ENCODE measurements around the gene ACTG1.
A peak's percentile ranks its signal among the peaks of the same experiment; 100 is the strongest.
"Not testable (repeated sequence)": the region's sequence is repeated elsewhere in the genome, so short reads cannot be mapped to it uniquely, and the experiment has no call there.

Gene ACTG1

GRCh38 chr17:81534157-81535006 lies 21.8 kb upstream of the ACTG1 start:
- no peak for DNase-seq
- in situ Hi-C loops (cut with MboI; ENCODE audit: low pct_unique_long_range_greater_than_20kb, low sequenced_read_pairs), result no loop called here

GRCh38 chr17:81533339-81534141 lies 20.9 kb upstream of the ACTG1 start:
- no peak for DNase-seq

DNA sequence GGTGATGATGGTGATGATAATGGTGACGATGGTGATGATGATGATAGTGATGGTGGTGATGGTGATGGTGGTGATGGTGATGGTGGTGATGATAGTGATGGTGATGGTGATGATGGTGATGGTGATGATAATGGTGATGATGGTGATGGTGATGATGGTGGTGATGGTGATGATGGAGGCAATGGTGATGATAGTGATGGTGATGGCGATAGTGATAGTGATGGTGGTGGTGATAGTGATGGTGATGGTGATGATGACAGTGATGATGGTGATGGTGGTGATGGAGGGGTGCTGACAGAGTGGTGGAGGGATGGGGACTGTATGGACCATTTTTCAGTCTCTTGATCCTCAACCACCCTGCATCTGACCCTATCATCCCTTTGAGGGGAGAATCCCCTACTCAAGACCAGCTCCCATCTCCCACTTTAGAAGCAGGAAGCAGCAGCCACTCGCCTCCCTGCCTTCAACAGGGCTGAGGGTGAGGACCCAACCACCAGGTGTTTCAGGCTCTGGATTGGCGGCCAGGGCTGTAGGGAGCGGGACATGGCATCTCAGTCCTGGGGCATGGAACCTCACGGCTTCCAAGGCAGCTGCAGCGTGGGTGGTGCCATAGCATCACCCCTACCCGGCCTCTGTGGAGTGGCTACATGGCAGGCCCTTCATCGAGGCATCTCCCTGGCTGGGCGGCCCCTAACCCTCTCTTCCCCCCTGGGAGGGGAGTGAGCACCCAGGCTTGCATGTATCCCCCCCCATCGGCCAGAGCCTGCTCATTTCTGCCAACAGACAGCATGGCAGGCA lies 20.1 kb upstream of the ACTG1 start:
- no peak for DNase-seq
- in situ Hi-C loops (cut with MboI; ENCODE audit: low pct_unique_long_range_greater_than_20kb, low sequenced_read_pairs), result no loop called here

More at GRCh38 chr17:81533339-81534141, 20.9 kb upstream of the ACTG1 start:
- in situ Hi-C loops (cut with MboI; ENCODE audit: low pct_unique_long_range_greater_than_20kb, low sequenced_read_pairs), result no loop called here

DNA sequence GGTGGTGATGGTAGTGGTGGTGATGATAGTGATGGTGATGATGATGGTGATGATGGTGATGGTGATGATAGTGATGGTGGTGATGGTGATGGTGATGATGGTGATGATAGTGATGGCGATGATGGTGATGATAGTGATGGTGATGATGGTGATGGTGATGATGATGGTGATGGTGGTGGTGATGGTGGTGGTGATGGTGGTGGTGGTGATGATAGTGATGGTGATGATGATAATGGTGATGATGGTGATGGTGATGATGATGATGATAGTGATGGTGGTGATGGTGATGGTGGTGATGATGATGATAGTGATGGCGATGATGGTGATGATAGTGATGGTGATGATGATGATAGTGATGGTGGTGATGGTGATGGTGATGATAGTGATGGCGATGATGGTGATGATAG lies 19.4 kb upstream of the ACTG1 start:
- DNase-seq; in situ Hi-C loops (cut with MboI; ENCODE audit: low pct_unique_long_range_greater_than_20kb, low sequenced_read_pairs): not testable (repeated sequence)

DNA sequence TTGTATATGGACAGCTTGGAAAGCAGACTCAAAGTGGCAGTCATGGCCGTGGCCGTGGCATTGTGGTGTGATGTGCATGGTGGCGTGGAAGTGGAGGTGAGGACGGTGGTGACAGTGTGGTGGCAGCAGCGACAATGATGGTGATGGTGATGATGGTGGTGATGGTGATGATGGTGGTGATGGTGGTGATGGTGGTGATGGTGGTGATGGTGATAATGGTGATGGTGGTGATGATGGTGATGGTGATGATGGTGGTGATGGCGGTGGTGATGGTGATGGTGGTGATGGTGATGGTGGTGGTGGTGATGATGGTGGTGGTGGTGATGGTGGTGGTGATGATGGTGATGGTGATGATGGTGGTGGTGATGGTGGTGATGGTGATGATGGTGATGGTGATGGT lies 18.4 kb upstream of the ACTG1 start:
- DNase-seq; in situ Hi-C loops (cut with MboI; ENCODE audit: low pct_unique_long_range_greater_than_20kb, low sequenced_read_pairs): not testable (repeated sequence)

DNA sequence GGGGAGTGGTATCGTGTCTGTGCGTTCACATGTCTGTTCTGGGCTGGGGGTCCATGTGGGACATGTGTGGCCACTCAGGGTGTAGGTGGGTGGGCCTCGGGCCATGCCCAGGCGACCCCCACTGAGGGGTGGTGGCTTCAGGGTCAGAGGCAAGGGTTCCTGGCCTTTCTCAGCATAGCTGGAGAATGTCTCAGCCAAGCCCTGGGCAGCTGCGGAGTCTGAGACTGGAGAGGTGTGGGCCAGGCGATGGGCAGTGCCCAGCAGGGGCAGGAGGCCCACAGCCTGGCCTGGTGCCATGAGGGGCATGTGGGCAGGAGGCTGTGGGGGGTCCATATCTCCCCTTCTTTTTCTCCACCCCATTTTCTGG lies 16.8 kb upstream of the ACTG1 start:
- in situ Hi-C loops (cut with MboI; ENCODE audit: low pct_unique_long_range_greater_than_20kb, low sequenced_read_pairs), result no loop called here
- DNase-seq, result no peak

GRCh38 chr17:81528651-81529436 lies 16.2 kb upstream of the ACTG1 start:
- in situ Hi-C loops (cut with MboI; ENCODE audit: low pct_unique_long_range_greater_than_20kb, low sequenced_read_pairs), result no loop called here

GRCh38 chr17:81528384-81528650 lies 15.7 kb upstream of the ACTG1 start:
- no peak for DNase-seq
- in situ Hi-C loops (cut with MboI; ENCODE audit: low pct_unique_long_range_greater_than_20kb, low sequenced_read_pairs), result no loop called here

More at GRCh38 chr17:81528651-81529436, 16.2 kb upstream of the ACTG1 start:
- no peak for DNase-seq

GRCh38 chr17:81527591-81528383 lies 15.2 kb upstream of the ACTG1 start, which contains the start of gene FSCN2:
FSCN2 (plus strand) TSS chr17:81528377; CDS start chr17:81528532, 155 bp downstream.
- no peak for DNase-seq
- in situ Hi-C loops (cut with MboI; ENCODE audit: low pct_unique_long_range_greater_than_20kb, low sequenced_read_pairs), result no loop called here

- in situ Hi-C loops (cut with MboI; ENCODE audit: low pct_unique_long_range_greater_than_20kb, low sequenced_read_pairs), result no loop called here
- DNase-seq, result no peak
Measured at GRCh38 chr17:81526662-81527571, 14.3 kb upstream of the ACTG1 start.

GRCh38 chr17:81524865-81525159 lies 12.2 kb upstream of the ACTG1 start:
- in situ Hi-C loops (cut with MboI; ENCODE audit: low pct_unique_long_range_greater_than_20kb, low sequenced_read_pairs), result no loop called here
- no peak for DNase-seq

DNA sequence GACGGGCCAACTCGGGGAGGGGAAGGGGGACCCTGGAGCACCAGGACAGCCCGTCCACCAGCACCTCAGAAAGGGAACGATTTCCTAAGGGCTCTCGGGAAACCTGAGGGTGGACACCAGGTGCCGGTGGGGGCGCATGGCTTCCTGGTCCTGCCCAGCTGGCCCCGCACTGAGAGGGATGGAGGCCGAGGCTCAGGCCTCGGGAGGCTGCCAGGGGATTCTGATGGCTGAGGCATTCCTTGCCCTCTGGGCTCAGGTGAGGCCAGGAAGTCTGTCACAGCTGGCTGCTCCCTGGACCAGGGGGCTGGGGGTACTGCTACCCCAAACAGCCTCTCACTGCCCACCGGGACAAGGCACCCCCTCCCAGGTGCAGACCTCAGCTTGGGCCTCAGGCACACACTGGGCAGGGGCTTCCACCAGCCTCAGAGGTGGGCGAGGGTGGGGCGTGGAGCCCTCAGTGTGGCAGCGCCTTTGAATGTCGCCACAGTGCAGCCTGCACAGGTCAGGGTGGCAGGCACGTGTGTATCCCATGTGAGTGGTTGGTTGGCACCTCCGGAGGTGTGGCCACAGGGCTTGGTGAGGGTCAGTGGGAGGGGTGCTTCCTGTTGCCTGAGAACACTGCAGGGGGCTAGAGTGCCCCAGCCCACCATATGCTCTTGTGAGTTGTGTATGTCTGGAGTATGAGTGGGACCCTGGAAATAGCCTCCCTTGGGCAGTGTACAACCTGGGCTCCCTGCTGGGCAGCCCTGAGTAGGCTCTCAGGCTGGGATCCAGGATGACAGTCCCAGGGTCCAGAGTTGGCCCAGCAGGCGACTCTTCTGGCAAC lies 11.7 kb upstream of the ACTG1 start:
- no peak for DNase-seq

DNA sequence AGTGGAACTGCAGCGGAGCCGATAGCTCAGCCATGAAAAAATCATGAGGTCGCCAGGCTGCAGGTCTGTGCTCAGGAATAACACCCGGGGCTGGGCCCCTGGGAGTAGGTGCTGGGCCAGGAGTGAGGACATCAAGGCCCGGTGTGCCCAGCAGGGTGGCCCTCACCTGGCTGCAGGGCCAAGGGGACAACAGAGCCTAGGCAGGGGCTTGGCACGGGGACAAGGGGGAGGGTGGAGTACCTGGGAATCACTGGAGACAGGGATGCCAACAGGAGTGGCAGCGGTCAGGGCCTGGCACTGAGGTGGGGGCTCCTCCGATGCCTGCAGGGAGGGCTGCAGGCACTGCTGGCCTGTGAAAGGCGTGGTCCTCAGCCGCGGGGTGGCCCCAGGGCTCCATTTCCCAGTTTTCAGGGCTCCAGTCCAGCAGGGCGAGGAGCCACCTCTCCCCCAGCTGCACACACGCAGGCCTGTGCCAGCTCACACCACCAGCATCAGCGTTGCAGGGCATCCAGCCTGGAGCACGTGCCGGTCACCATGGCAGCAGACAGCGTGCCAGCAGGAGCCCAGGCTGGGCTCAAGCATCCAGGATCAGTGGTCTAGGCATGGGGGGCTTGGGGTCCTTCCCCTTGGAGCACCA lies 10.9 kb upstream of the ACTG1 start:
- no peak for DNase-seq
- in situ Hi-C loops (cut with MboI; ENCODE audit: low pct_unique_long_range_greater_than_20kb, low sequenced_read_pairs), result no loop called here

More for the DNA sequence above, 11.7 kb upstream of the ACTG1 start:
- in situ Hi-C loops (cut with MboI; ENCODE audit: low pct_unique_long_range_greater_than_20kb, low sequenced_read_pairs), result no loop called here

DNA sequence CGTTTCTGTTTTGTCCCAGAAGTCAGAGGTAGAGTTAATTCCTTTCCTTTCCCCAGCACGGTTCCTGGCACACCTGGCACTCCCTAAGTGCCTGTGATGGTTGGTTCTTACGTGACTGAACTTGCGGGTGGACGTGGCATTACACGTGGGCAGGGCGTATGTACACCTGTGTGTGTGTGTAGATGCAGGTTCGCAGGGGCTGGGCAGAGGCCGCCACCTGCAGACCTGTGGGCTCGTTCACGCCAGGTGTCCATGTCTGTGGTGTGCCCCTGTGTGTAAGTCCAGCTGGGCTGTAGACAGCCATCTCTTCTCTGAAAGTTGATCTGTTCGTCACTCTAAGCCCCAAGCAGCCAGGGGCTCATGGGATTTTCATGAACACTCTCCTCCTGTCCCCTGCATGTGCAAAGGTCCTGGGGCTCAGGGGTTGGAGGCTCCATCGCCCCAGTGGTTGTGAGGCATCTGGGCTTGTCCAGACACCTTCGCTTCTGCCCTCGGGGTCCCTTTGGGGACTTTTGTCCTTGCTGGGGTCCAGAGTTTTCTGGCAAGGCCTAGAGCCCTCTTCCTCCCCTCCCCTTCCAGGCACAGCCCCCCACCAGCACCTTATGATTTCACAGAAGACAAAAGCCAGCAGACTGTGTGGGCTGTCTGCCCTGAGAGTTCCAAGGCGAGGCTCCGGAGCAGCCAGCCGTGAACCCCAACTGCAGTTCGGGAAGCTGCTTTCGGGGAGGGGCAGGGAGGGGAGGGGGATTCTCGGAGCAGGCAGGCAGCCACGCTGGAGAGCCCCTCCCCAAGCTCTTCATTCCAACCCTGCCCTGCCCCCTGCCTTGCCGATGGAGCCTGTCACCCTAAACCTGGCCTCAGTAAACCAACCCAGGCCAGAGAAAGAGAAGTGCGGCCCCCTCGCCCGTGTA lies 10.1 kb upstream of the ACTG1 start:
- DNase-seq, result peak; percentile 61
- in situ Hi-C loops (cut with MboI; ENCODE audit: low pct_unique_long_range_greater_than_20kb, low sequenced_read_pairs), result no loop called here
